Activated effector memory CD4-positive, alpha-beta T cell treated with anti-CD3 and anti-CD28 coated beads, Interleukin-2, amount 50 U/mL, for 16 hours (primary cell): ENCODE measurements around the gene WHRN.

ENCODE experiments used
- DNase-seq: peaks from one replicate; pipeline ENCODE4 v3.0.0-alpha.2; 2020

Gene WHRN

DNA sequence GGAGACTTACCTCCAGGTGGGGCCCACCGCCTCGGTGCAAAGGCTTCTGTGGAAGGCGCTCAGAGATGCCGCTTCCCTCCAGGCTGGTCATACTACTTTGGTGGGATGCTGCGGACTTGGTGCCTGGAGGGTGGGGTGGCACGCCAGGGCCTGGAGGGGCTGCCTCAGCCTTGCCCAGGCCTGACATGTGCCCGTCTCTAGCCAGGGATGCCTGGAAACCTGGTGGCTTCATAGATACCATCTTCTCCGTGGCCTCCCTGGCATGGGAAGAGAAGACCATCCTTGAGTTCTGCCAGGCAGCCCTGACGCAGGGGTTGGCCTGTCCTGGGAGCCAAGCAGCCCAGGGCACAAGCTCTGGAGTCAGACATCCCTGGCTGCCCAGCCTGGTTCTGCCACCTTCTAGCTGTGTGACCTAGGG, 147.4 kb downstream of the WHRN start:
- no peak for DNase-seq

- no peak for DNase-seq
Measured at GRCh38 chr9:114357360-114357759, 147.9 kb downstream of the WHRN start.

DNA sequence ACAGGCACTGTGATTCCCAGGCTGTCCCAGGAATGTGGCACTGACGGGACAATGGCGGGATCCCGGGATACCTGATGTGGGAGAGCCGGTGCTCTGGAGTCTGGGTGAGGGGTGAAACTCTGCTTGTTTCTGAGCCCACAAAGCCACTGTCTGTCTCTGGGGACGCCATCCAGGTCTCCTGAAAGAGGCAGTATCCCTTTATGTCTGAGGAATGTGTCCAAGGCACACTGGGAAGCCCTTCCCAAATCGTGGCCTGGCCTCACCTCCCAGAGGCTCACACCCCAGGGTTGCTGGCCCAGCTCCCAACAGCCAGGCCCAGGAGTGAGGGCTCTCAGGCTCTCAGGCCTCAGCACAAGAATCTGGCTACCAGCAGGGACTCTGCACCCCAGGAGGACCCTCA, 148.5 kb downstream of the WHRN start:
- no peak for DNase-seq

DNA sequence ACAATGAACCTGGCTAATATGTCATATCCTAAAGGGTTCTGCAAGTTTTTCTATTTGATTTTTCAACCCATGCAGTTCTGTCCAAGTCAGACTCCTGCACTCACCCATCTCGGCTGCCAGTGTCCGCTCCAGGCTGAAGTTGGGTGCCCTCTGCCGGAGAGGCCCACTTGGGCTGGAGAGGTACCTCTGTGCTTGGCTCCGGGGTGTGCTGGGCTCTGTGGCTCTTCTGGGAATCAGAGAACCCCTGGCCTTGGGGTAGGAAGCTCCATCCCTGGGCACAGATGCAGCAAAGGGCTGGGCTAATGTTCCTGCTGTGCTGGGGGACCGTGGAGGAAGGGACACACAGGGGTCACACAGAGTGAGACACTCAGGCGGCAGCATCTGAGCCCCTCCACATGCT, 149.5 kb downstream of the WHRN start:
- DNase-seq, result no peak
